GM18951 (cell line): Measurements from ENCODE around the gene AQP7.
"Not testable (repeated sequence)": the region's sequence is repeated elsewhere in the genome, so short reads cannot be mapped to it uniquely, and the experiment has no call there.

ENCODE experiments used
- POLR2A ChIP-seq: IDR thresholded peaks from 4 replicates; pipeline ENCODE4 v1.6.1; 2011; ENCODE audit warnings: mild to moderate bottlenecking; ENCODE audit not compliant: insufficient read length, insufficient read depth; ENCODE audit errors: extremely low read depth
- in situ Hi-C: fragments of 300-500 bp; cut with MboI; formaldehyde crosslinking; loops from one replicate; pipeline ENCODE4 v1.12.0; 2022; ENCODE audit warnings: low sequenced_read_pairs, mixed read lengths, inconsistent platforms; ENCODE audit not compliant: unreplicated experiment

The AQP7 gene

DNA sequence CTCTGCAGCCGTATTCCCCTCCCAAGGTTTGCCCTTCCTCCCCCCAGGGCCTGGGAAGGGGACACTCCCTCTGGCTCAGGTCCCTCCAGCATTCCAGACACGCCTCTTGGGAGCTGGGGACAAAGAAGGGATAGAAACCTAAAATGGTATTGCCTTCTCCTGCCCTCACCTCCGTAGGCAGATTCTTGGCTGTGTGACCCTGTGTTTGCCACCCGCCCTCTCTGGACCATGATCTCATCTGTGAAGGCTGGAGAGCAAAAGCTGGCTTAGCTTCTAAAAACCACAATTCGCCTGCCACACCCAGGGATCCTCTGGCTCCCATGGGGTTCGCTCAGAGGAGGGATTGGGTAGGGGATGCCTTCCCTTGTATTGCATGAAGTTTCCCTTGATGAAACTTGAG lies 37.4 kb upstream of the AQP7 start:
- in situ Hi-C loops: no loop called here
- no peak for TF ChIP-seq POLR2A

- no peak for TF ChIP-seq POLR2A
- in situ Hi-C loops: no loop called here
These were observed 36.7 kb upstream of the AQP7 start for GRCh38 chr9:33438926-33439680.

GRCh38 chr9:33437898-33438297 lies 35.5 kb upstream of the AQP7 start:
- no peak for TF ChIP-seq POLR2A
- in situ Hi-C loops: no loop called here

- in situ Hi-C loops: no loop called here
- no peak for TF ChIP-seq POLR2A
These were observed 34.8 kb upstream of the AQP7 start for GRCh38 chr9:33437205-33437604.

- no peak for TF ChIP-seq POLR2A
- in situ Hi-C loops: no loop called here
These were observed 34.1 kb upstream of the AQP7 start for GRCh38 chr9:33436445-33436844.

- TF ChIP-seq POLR2A: no peak
- in situ Hi-C loops: no loop called here
These were observed 33.5 kb upstream of the AQP7 start for GRCh38 chr9:33435821-33436277.

DNA sequence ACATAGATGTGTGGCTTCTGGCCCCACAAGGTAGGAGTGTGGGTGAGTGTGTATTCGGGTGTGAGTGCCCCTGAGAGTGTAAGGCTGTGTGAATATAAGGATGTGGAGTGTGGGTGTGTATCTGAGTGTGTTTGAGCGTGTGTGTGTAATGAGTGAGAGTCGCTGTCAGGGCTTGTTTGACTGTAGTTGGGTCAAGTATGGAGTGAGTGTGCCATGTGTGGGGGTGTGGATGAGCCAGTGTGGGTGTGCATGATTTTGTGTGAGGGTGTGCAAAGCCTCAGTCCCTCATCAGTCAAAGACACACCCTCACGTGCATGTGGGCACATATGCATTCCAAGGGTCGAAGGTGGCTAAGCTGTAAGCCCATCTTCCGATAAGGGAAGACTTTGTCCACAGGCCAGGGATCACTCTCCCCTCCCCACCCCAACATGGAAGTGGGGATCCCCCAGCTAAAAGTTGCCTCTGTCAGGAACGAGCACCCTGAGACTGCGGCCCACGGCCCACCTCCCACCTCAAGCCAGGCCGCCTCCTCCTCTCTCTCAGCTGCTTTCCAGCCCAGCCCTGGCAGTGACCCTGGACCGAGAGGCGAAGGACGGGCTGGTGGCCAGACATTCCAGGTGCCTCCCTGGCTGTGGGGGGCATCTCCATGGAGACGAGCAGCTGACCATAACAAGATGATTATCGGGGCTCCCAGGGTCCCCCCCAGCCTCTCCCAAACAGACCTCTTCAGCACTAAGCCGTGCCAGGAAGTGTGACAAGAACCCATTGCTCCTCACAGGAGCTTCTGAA lies 32.1 kb upstream of the AQP7 start:
- TF ChIP-seq POLR2A: no peak
- in situ Hi-C loops: no loop called here

- no peak for TF ChIP-seq POLR2A
- in situ Hi-C loops: no loop called here
These were observed 31.5 kb upstream of the AQP7 start for GRCh38 chr9:33433871-33434270.

DNA sequence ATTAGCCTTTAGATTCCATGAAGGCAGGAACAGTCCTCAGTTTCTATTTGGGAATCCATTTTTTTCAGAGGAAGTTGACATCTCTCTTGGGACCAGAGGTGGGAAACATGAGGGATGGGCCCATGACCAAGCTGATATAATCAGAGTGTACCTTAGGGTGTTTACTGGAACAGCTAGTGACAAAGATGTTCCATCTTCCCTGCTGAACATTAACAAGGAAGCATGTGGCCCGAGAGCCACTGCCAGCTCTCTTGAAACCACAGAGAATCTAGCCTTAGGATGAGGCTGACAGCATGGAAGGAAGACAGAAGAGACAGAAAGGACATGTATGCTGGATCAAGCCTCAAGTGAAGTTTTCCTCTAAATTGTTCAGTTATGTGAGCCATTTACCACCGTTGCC lies 29.1 kb upstream of the AQP7 start:
- in situ Hi-C loops: no loop called here
- no peak for TF ChIP-seq POLR2A

GRCh38 chr9:33430942-33431341 lies 28.6 kb upstream of the AQP7 start:
- in situ Hi-C loops: no loop called here
- TF ChIP-seq POLR2A: no peak

- no peak for TF ChIP-seq POLR2A
- in situ Hi-C loops: no loop called here
These were observed 27.1 kb upstream of the AQP7 start for GRCh38 chr9:33429256-33429985.

DNA sequence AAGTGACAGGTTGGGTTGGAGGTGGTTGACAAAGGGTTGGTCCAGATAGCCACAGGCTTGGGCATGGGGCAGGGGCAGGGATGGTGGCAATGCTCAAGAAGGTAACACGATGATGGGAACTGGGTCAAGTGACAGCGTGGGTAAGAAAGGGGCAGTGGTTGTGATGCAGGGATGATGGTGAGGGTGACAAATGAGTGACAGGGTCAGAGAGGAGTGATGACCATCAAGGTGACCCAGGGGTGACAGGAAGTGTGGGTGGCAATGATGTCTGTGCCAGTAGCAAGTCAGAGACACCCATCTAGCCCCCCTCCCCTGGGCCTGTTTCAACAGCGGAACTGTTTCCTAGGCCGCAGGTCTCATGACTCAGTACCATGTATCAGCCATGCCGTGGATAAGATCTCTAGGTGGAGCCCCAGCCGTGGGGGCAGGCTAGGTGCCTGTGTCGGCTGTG lies 24.5 kb upstream of the AQP7 start:
- in situ Hi-C loops: no loop called here
- TF ChIP-seq POLR2A: no peak

DNA sequence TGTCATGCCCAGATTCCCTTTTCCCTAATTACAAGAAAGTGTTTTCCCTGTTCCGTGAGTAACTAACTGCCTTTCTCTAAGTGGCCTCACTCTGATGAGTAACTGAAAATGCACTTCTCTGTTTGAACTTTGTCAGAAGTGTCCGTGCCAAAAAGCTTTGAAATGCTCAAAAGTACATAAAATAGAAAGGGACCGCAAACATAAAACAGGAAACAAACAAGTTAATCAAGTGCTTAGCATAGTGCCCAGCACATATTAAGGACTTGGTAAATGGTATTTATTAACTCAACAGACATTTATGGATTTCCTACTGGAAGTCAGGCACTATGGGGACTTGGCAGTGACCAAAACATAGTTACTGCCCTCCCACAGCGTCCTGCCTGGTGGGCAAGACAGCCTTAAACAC lies 22.8 kb upstream of the AQP7 start:
- in situ Hi-C loops: no loop called here
- no peak for TF ChIP-seq POLR2A

DNA sequence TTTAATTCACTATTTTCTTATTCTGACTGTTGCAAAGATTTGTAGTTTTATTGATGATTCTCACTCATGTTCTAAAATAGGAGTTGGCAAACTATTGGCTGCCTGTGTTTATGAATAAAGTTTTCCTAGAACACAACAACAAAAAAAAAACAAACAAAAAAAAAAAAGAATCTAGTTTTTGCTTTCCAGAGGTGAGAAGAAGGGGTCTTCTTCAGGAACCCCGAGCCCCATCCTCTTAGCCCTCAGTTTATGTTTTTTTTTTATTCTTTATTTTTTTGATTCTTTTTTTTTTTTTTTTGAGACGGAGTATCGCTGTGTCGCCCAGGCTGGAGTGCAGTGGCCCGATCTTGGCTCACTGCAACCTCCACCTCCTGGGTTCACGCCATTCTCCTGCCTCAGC lies 22.1 kb upstream of the AQP7 start:
- in situ Hi-C loops: not testable (repeated sequence)

DNA sequence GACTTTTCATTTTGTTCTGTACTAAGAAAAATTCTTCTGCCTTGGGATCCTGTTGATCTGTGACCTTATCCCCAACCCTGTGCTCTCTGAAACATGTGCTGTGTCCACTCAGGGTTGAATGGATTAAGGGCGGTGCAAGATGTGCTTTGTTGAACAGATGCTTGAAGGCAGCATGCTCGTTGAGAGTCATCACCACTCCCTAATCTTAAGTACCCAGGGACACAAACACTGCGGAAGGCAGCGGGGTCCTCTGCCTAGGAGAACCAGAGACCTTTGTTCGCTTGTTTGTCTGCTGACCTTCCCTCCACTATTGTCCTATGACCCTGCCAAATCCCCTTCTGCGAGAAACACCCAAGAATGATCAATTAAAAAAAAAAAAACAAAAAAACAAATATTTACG lies 21.7 kb upstream of the AQP7 start:
- in situ Hi-C loops: not testable (repeated sequence)
